CD14-positive monocyte (primary cell): ENCODE measurements around the gene HNRNPA2B1. TPM values are rescaled to one million over a fixed set of nuclear protein-coding genes. Genes with fewer than 3 reads are reported as not detected.

Experiments used
- DNase-seq, 3 donors: peaks; one replicate each; pipeline ENCODE4 v3.0.0-alpha.2; 2011 to 2022
- H2AFZ ChIP-seq: 2 replicates; pipeline ENCODE4 v1.6.0; 2012; ENCODE audit warnings: mild to moderate bottlenecking, low read depth, low read length, inconsistent platforms; ENCODE audit not compliant: insufficient read depth, poor library complexity, severe bottlenecking
- H3K27ac ChIP-seq, 2 donors: 1 replicate in 1 of 2; 2 replicates in 1 of 2; pipeline ENCODE4 v1.5.1; 2012 to 2013; ENCODE audit warnings: low read length in 2 of 2, control low read depth in 1 of 2, inconsistent platforms in 1 of 2, low read depth in 1 of 2, mild to moderate bottlenecking in 1 of 2
- H3K27me3 ChIP-seq, 2 donors: one replicate each; pipeline versions ENCODE4 v1.6.0 to v1.6.1; 2011 to 2013; ENCODE audit warnings: low read length in 2 of 2; ENCODE audit not compliant: control insufficient read depth in 2 of 2, insufficient read depth in 2 of 2
- H3K36me3 ChIP-seq, 2 donors: replicated peaks in 1 of 2; 1 replicate in 1 of 2; 2 replicates in 1 of 2; pipeline versions ENCODE4 v1.5.1 to v1.6.1; 2012 to 2013; ENCODE audit warnings: low read length in 2 of 2, control low read depth in 1 of 2, inconsistent platforms in 1 of 2, mild to moderate bottlenecking in 1 of 2; ENCODE audit not compliant: insufficient read depth in 2 of 2, control insufficient read depth in 1 of 2
- H3K4me1 ChIP-seq, 2 donors: 1 replicate in 1 of 2; 2 replicates in 1 of 2; pipeline versions ENCODE4 v1.5.1 to v1.6.1; 2012 to 2013; ENCODE audit warnings: low read length in 2 of 2, control low read depth in 1 of 2, inconsistent platforms in 1 of 2, mild to moderate bottlenecking in 1 of 2, moderate library complexity in 1 of 2; ENCODE audit not compliant: insufficient read depth in 2 of 2, control insufficient read depth in 1 of 2
- H3K4me2 ChIP-seq: replicated peaks from 2 replicates; pipeline ENCODE3; 2012; ENCODE audit warnings: low read length, moderate library complexity, mild to moderate bottlenecking; ENCODE audit not compliant: poor library complexity, severe bottlenecking; ENCODE audit errors: extremely low read depth
- H3K4me3 ChIP-seq, 3 experiments: fragments of 200-600 bp in 1 of 3; sonication (generic) in 1 of 3; replicated peaks in 1 of 3; 1 replicate in 2 of 3; 2 replicates in 1 of 3; pipeline ENCODE4 v1.5.1; 2011 to 2013; ENCODE audit warnings: low read length in 3 of 3, mild to moderate bottlenecking in 3 of 3, control low read depth in 2 of 3, low read depth in 2 of 3, inconsistent platforms in 1 of 3, moderate library complexity in 1 of 3
- H3K79me2 ChIP-seq: 2 replicates; pipeline ENCODE4 v1.6.0; 2012; ENCODE audit warnings: mild to moderate bottlenecking, control low read depth, inconsistent platforms, low read length, moderate library complexity; ENCODE audit not compliant: insufficient read depth
- H3K9ac ChIP-seq: 2 replicates; pipeline ENCODE4 v1.6.0; 2017; ENCODE audit warnings: low read length, mild to moderate bottlenecking; ENCODE audit not compliant: insufficient read depth, poor library complexity, severe bottlenecking
- H3K9me3 ChIP-seq, 2 donors: replicated peaks in 1 of 2; 1 replicate in 1 of 2; 2 replicates in 1 of 2; pipeline versions ENCODE4 v1.5.1 to v1.6.1; 2012 to 2013; ENCODE audit warnings: low read length in 2 of 2, control low read depth in 1 of 2; ENCODE audit not compliant: control insufficient read depth in 1 of 2, insufficient read depth in 1 of 2
- H4K20me1 ChIP-seq: 2 replicates; pipeline ENCODE4 v1.6.0; 2012; ENCODE audit warnings: mild to moderate bottlenecking, low read length, control low read depth, moderate library complexity; ENCODE audit not compliant: insufficient read depth
- H3K27ac Mint-ChIP-seq, 7 donors: one replicate each; pipeline ENCODE4 v1.8.0; 2020; ENCODE audit warnings: mild to moderate bottlenecking in 7 of 7, mixed read lengths in 7 of 7, moderate library complexity in 6 of 7, inconsistent platforms in 2 of 7
- H3K27me3 Mint-ChIP-seq, 3 donors: one replicate each; pipeline ENCODE4 v1.8.0; 2021 to 2022; ENCODE audit warnings: low read depth in 3 of 3, mild to moderate bottlenecking in 3 of 3, mixed read lengths in 3 of 3, moderate library complexity in 3 of 3, inconsistent platforms in 1 of 3
- H3K36me3 Mint-ChIP-seq, 2 donors: one replicate each; pipeline ENCODE4 v1.8.0; 2020; ENCODE audit warnings: mixed read lengths in 2 of 2, inconsistent platforms in 1 of 2, mild to moderate bottlenecking in 1 of 2
- H3K4me1 Mint-ChIP-seq: one replicate; pipeline ENCODE4 v1.8.0; 2020; ENCODE audit warnings: mild to moderate bottlenecking, mixed read lengths
- H3K4me3 Mint-ChIP-seq, 2 donors: one replicate each; pipeline ENCODE4 v1.8.0; 2020; ENCODE audit warnings: mild to moderate bottlenecking in 2 of 2, mixed read lengths in 2 of 2, moderate library complexity in 1 of 2
- H3K9me3 Mint-ChIP-seq, 7 donors: one replicate each; pipeline ENCODE4 v1.8.0; 2020 to 2022; ENCODE audit warnings: mixed read lengths in 7 of 7, mild to moderate bottlenecking in 6 of 7, moderate library complexity in 6 of 7, inconsistent platforms in 2 of 7
- CTCF ChIP-seq: fragments of 200-600 bp; IDR thresholded peaks from one replicate; pipeline ENCODE4 v1.8.0; 2022; ENCODE audit warnings: antibody characterized with exemption, mild to moderate bottlenecking
- WGBS: methylation state at CpG from one replicate; pipeline ENCODE4 v1.1.5; 2013; ENCODE audit warnings: missing lambda C conversion rate; ENCODE audit not compliant: insufficient coverage; 5-methylcytosine and 5-hydroxymethylcytosine counted together
- intact Hi-C, 2 donors: fragments of 100-400 bp; cut with micrococcal nuclease; formaldehyde crosslinking; loops; one replicate each; pipeline versions ENCODE4 v1.15.0 to v1.15.1; 2023
- polyA plus RNA-seq, 3 donors: library from polyadenylated mRNA; depleted of rRNA in 1 of 3; unstranded in 2 of 3; stranded (reverse) in 1 of 3; fragments of 300-500 nt in 2 of 3; fragments of >200 nt in 1 of 3; fragmentation: Illumina TruSeq in 2 of 3; gene quantifications; 1 replicate in 2 of 3; 2 replicates in 1 of 3; pipeline ENCODE4 v1.2.3, GENCODE V29; 2012 to 2021

Gene HNRNPA2B1
- polyA plus RNA-seq, 3 donors, result 249 to 391 (median 269) TPM

GRCh38 chr7:26159243-26159642 lies 41.3 kb downstream of the HNRNPA2B1 start:
- Histone ChIP-seq H3K4me3 (no peak overlapping the region), H3K36me3 (no peaks in the 10 kb centered on the region), H3K9me3 (no peaks in the 10 kb centered on the region), H3K4me1 (peaks cover 20 to 29% of the 10 kb centered on the region in 2 donors), H2AFZ (no peak overlapping the region), H4K20me1 (peaks cover 3% of the 10 kb centered on the region), H3K27ac (no peak overlapping the region), H3K79me2 (no peaks in the 10 kb centered on the region), H3K4me2 (no peak overlapping the region), H3K27me3 (no peaks in the 10 kb centered on the region), H3K9ac (no peak overlapping the region)
- peaks cover 25% of the 10 kb centered on the region for H3K4me1 Mint-ChIP-seq
- H3K27me3 Mint-ChIP-seq, result peaks cover 5 to 14% (median 5%) of the 10 kb centered on the region in 3 donors
- H3K4me3 Mint-ChIP-seq, result no peak overlapping the region
- no peak for TF ChIP-seq CTCF
- no peak overlapping the region for H3K27ac Mint-ChIP-seq
- peaks cover 0 to 1% (median 0%) of the 10 kb centered on the region in 7 donors for H3K9me3 Mint-ChIP-seq
- no peaks in the 10 kb centered on the region for H3K36me3 Mint-ChIP-seq
- intact Hi-C loops, result loop anchor here in 1 of 2 donors (5.0 kb wide), 1 partner anchor 38 kb away; no protein-coding TSS in a partner anchor
- no peak for DNase-seq
- 100% methylated on average over 1 of the region's 2 CpGs for WGBS

- peaks cover 12 to 24% (median 17%) of the 10 kb centered on the region in 3 donors for H3K27me3 Mint-ChIP-seq
- WGBS, result no CpG with 5 or more reads among the region's 4 CpGs
- intact Hi-C loops, result loop anchor here in 1 of 2 donors (5.0 kb wide), 1 partner anchor 40 kb away; no protein-coding TSS in a partner anchor
- Histone ChIP-seq H3K36me3 (no peaks in the 10 kb centered on the region), H3K4me2 (no peak overlapping the region), H3K4me1 (peaks cover 34 to 45% of the 10 kb centered on the region in 2 donors), H3K9ac (no peak overlapping the region), H3K4me3 (no peak overlapping the region), H2AFZ (no peak overlapping the region), H4K20me1 (peaks cover 3% of the 10 kb centered on the region), H3K79me2 (no peaks in the 10 kb centered on the region), H3K27ac (no peak overlapping the region), H3K9me3 (no peaks in the 10 kb centered on the region), H3K27me3 (peaks cover 4 to 7% of the 10 kb centered on the region in 2 donors)
- peaks cover 0 to 5% (median 0%) of the 10 kb centered on the region in 7 donors for H3K9me3 Mint-ChIP-seq
- no peak for TF ChIP-seq CTCF
- no peak overlapping the region for H3K4me3 Mint-ChIP-seq
- H3K36me3 Mint-ChIP-seq, result peaks cover 4 to 8% of the 10 kb centered on the region in 2 donors
- no peak for DNase-seq
- H3K27ac Mint-ChIP-seq, result peak overlapping the region in 6 of 7 donors; percentile 3 to 81 (median 48)
- peaks cover 39% of the 10 kb centered on the region for H3K4me1 Mint-ChIP-seq
These were observed 42.9 kb downstream of the HNRNPA2B1 start for GRCh38 chr7:26157520-26158105.
